Omental fat pad (tissue), 4 donors: ENCODE results near the gene ERFL. TPM values are rescaled to one million over a fixed set of nuclear protein-coding genes. Genes with fewer than 3 reads are reported as not detected.
A peak's percentile ranks its signal among the peaks of the same experiment; 100 is the strongest.

Source experiments
- ATAC-seq: fragments of 150-250 bp; one replicate; pipeline ENCODE4 v1.9.1; 2016; ENCODE audit warnings: mild to moderate bottlenecking, moderate library complexity; ENCODE audit not compliant: low FRiP score
- DNase-seq: peaks from one replicate; pipeline ENCODE4 v3.0.0-alpha.2; 2019; ENCODE audit warnings: low spot score
- total RNA-seq, 4 donors: library from RNA; depleted of rRNA; stranded (reverse); fragments of >200 nt; gene quantifications; one replicate each; pipeline ENCODE4 v1.1.0, GENCODE V29; 2016
- TF ChIP-seq, protein P1 (sequence below), 3 donors: fragments of 450-650 bp; IDR thresholded peaks; one replicate each; pipeline ENCODE4 v1.5.1; 2016 to 2017; ENCODE audit warnings: antibody characterized with exemption in 3 of 3, mild to moderate bottlenecking in 3 of 3, moderate library complexity in 2 of 3

Gene ERFL
- total RNA-seq, 4 donors from 2014 or later, result 0.25 TPM; not detected in 3

DNA sequence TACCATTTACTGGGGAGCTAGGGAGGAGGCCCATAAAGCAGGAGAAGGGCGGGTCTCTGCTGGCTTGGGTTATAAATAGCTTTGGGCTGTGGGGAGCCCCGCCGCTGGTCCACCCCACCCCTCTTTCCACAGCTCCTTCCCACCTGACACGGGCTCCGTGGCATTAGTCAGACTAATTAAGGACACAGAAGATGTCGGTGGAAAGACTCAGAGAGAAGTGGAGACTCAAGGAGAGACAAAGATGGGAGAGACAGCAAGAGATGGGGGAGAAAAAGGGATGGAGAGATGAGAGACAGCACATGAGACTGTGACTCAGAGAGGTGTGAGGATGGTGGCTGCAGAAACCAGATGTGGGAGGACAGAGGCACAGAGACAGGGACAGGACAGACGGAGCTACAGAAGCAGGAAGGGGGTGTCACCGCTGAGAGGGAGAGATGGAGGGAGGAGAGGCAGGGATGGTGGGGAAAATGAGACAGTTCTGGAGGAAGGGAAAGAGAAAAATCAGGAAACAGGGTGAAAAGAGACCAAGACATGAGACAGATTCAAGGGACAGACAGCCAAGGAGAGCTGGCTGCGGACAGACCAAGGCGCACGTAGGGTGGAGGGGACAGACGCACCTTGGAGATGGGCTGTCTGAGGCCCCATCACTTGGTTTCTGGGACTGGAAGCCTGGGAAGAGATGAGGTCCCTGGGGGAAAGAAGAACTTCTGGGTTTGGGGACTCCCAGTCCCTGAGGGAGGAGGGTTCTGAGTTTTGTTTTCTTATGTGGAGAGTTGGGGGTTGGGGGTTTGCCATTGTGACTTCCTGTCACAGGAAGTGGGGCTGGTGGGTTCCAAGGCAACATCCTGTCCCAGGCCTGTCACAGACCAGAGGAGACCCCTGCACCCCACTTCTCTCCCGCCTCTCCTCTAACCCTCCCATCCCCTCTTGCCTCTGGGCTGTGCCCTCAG is 41.2 kb downstream of the ERFL start:
- TF ChIP-seq, protein P1, sequence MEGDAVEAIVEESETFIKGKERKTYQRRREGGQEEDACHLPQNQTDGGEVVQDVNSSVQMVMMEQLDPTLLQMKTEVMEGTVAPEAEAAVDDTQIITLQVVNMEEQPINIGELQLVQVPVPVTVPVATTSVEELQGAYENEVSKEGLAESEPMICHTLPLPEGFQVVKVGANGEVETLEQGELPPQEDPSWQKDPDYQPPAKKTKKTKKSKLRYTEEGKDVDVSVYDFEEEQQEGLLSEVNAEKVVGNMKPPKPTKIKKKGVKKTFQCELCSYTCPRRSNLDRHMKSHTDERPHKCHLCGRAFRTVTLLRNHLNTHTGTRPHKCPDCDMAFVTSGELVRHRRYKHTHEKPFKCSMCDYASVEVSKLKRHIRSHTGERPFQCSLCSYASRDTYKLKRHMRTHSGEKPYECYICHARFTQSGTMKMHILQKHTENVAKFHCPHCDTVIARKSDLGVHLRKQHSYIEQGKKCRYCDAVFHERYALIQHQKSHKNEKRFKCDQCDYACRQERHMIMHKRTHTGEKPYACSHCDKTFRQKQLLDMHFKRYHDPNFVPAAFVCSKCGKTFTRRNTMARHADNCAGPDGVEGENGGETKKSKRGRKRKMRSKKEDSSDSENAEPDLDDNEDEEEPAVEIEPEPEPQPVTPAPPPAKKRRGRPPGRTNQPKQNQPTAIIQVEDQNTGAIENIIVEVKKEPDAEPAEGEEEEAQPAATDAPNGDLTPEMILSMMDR (IDR thresholded peaks at IDR 0.05), result no peak
- no peak for DNase-seq
- ATAC-seq, result no peak

DNA sequence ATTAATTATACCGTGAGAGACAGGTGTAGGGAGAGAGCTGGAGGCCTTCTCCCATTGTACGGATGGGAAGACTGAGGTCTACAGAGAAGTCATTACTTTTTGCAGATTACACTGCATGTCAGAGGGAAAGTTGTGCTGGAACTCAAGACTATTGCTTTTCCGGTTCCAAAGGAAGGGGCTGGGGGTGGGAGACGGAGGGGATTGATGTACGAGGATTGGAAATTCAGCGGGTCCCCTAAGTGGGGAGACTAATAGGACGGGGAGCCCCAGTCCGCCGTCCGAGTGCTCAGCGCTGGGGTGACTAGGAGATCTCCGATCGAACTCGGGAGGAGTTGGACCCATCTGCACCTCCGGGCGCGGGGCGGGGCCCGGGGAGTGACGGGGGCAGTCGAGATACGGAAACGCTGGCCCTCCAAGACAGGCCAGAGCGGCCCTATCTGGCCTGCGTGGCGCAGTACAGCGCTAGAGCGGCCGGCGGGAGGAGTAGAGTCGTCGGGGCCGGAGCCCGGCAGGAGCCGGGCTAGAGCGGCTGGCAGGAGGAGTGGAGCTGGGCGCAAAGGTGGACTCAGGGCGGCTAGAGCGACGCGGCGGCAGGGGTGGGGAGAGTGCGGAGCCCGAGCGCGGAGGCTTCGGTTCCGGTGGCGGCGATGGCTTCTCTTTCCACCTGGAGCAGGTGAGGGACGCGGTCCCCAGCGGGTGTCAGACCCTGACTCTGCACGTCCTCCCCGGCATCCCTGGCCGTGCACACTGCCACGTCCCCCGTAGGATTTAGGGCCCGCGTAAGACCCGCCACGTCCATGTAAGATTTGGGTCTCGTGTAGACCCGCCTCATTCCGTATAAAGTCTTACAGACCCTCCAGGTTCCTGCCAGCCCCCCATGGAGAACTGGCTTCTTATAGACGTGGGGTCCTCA is 44.2 kb downstream of the ERFL start:
- peak; percentile 75 for DNase-seq
- ATAC-seq, result peak; percentile 94
- TF ChIP-seq, protein P1 (IDR thresholded peaks at IDR 0.05), result no peak

DNA sequence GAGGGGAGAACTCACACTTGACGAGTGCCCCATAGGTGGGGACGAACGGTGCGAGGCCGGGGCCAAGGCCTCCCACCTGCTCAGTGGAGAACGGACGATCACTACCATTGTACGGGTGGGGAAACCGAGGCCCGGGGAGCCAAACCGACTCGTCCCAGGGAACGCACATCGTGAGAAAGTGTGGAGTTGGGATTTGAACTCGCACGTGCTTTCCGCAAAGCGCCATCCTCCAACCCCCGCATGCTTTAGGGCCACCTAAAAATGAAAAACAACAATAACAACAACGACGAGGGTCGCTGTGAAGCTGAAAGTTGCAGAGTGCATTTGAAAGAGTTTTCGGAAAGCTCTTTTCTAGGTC is 44.8 kb downstream of the ERFL start:
- ATAC-seq, result no peak
- TF ChIP-seq, protein P1 (IDR thresholded peaks at IDR 0.05), result no peak
- no peak for DNase-seq

DNA sequence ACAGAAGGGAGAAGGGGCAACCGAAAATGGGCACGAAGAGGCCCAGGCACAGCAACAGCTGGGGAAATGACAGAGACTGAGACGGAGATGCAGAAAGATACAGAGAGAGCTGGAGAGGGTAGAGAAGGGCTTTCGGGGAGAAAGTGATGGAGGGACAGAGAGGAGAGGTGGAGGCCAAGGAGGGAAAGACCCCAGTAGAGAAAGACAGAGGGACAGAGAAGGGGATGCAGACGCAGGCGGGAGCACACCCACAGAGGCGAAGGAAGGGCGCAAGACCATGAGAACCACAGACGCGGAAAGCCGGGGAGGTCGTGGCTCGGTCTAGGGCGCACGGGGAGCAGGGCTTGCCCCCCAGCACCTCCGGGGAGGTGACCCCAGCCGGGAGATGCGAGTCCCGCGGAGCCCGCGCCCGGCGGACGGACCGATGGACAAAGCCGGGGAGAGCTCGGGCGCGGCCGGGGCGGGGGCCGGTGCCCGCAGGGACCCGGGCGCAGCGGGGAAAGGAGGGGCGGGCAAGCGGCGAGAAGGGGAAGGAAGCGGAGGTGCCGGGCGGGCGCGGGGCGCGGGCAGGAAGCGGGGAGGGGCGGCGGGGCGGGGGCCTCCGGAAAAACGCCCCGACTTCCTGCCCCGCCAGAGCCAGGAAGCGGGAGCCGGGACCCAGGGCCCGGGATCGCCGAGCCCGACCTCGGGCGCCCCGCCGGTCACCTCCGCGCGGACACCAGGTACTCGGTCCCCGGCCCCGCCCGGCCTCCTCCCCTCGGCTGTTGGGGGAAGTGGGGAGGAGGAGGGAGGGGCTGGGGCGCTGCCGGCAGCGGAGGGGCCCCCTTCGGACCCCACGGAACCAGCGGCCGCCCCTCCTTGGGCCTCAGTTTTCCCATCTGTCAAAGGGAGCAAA is 45.4 kb downstream of the ERFL start, which contains the start of gene ARHGEF1:
Gene ARHGEF1 (plus strand): TSS at position 617 of the 895 bp plus-strand sequence. CDS start 4,899 bp downstream, outside the sequence.
- TF ChIP-seq, protein P1 (IDR thresholded peaks at IDR 0.05), result no peak
- ATAC-seq (peak; percentile 42), DNase-seq (no peak)

DNA sequence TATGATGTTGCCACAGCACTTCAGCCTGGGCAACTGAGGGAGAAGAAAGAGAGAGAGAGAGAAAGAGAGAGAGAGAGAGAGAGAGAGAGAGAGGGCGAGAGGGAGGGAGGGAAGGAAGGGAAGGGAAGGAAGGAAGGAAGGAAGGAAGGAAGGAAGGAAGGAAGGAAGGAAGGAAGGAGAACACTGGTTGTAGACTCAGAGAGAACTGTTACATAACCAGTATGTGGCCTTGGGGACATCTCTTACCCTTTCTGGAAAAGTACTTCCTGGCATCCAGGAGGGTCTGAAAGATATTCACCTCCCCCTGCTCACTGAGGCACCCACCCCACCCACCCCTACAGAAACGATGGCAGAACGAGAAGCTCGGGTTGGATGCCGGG is 47.9 kb downstream of the ERFL start:
- no peak for DNase-seq
- TF ChIP-seq, protein P1 (IDR thresholded peaks at IDR 0.05), result no peak
- ATAC-seq, result no peak

DNA sequence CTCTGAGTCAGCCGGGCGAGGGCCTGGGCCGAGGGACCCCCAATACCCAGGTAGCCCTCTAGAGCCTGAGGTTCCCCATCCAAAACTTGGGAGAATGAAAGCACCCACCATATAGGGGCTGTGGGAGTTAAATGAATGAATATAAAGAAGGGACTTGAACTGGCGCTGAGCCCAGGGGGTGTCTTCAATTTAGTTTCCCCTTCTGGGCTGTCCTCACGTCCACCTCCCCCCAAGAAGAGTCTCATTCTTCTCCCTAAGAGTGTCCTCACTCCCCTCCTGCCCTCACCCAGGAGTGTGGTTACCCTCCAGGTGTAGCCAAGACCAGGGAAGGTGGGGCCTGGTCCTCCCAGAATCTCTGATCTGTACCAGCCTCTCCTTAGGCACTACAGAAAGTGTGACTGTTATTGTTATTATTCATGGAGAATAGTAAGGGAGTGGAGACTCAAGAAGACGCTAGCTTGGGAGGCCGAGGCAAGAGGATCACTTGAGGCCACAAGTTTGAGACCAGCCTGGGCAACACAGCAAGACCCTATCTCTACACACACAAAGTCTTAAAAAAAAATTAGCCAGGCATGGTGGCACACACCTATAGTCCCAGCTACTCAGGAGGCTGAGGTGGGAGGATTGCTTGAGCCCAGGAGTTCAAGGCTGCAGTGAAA is 48.5 kb downstream of the ERFL start:
- ATAC-seq (no peak), DNase-seq (no peak)
- TF ChIP-seq, protein P1 (IDR thresholded peaks at IDR 0.05), result no peak
